Stimulated activated CD8-positive, alpha-beta memory T cell treated with anti-CD3 and anti-CD28 coated beads, Interleukin-15, amount 100 ng/mL, for 48 hours (primary cell): ENCODE data around the gene CSRNP2.
A peak's percentile ranks its signal among the peaks of the same experiment; 100 is the strongest.
"Not testable (repeated sequence)": the region's sequence is repeated elsewhere in the genome, so short reads cannot be mapped to it uniquely, and the experiment has no call there.

Source experiments
- DNase-seq, 2 donors: peaks; one replicate each; pipeline ENCODE4 v3.0.0-alpha.2; 2020; ENCODE audit warnings: low read depth in 2 of 2

Gene CSRNP2

DNA sequence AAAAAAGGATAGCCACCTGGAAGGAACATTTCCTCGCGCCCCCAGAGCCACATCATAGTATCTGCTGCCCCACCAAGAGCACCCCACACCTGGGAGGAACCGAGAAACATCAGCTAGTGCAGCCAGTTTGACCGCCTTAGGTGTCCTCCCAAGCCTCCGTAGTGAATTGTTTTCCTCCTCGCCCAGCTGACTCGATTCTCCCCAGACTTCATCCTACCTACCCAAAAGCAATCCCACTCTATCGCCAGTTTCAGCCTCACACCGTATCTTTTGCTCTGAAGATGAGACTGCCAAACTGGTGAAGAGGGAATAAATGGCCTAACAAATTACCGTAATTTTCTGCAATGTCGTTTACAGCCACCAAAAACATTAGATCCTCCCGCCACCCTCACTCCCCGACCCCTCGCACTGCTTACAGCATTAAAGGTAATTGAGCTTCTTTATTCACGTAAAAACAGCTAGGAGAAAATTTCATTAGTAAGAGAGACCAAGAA, 56.0 kb downstream of the CSRNP2 start:
- DNase-seq = no peak

GRCh38 chr12:51025836-51026638, 57.4 kb downstream of the CSRNP2 start, which contains the start of gene SLC11A2:
Gene SLC11A2 (minus strand): TSS chr12:51026384. CDS start chr12:51010728, 15,656 bp downstream.
- peak; percentile 93 to 94 for DNase-seq

- no peak for DNase-seq
Observed at GRCh38 chr12:51025338-51025835, 58.0 kb downstream of the CSRNP2 start.

DNA sequence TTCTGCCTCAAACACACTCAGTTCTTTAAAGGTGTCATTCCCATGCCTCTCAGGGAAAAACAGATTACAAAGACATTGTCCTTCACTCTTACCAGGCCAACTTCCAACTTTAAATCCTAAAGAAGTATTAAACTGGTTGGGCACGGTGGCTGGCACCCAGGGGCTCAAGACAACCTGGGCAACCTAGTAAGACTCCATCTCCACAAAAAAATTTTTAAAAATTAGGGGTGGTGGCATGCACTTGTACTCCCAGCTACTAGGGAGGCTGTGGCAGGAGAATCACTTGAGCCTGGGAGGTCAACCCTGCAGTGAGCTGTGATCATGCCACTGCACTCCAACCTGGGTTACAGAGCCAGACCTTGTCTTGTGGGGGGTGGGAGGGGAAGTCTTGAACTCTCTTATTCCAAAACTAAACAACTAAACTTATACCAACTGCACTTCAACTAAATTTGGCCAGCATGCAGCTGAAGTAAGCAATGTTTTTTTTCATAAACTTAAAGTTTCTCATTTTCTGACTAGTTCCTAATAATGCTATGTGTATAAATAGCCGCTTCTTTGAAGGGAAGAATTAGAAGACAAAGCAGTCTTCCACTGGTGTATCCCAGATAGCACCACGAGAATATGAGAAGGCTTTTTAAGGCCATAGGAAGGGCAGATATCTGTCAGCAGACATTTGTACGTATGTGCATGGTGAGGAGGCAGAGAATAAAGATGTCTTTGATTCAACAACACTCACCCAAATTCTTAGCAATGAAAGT, 59.6 kb downstream of the CSRNP2 start:
- no peak for DNase-seq

GRCh38 chr12:51021694-51022093, 61.7 kb downstream of the CSRNP2 start:
- no peak for DNase-seq

- no peak for DNase-seq
Observed at GRCh38 chr12:51020448-51021182, 62.8 kb downstream of the CSRNP2 start.

- no peak for DNase-seq
Observed at GRCh38 chr12:51019927-51020326, 63.5 kb downstream of the CSRNP2 start.

DNA sequence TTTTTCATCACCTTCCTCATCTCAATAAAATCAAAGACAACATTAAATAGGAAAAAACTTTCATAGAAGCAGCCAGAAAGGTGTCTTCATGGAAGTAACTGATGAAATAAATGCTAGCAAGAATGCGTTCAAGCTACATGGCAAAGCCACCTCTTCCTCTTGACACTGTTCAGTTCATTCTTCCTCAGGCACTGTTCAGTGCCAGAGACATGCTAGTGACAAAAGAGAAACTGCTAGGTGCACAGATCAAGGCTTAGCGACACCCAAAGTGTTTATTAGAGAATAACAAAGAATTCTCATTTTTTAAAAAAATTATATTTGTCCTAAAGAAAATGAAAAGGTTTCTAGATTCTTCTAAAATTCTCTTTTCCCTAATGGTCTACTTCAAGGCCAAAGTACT, 64.4 kb downstream of the CSRNP2 start:
- no peak for DNase-seq

DNA sequence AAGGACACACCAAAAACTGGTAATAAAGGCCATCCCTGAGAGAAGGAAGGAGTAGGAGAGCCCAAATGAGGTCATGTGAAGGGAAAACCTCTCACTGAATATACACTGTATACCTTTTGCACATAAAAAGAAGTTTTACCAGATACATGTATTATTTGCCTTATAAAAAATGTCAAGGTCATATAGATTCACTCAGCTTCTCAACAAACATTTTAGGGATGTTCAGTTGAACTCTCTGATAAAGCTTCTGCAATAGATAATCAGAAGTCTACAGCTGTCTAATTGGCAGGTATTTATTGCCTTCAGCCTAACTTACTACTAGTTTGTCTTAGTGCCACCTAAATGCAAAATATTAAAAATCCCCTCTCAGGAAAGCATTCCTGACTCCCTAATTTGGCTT, 65.9 kb downstream of the CSRNP2 start:
- no peak for DNase-seq

DNA sequence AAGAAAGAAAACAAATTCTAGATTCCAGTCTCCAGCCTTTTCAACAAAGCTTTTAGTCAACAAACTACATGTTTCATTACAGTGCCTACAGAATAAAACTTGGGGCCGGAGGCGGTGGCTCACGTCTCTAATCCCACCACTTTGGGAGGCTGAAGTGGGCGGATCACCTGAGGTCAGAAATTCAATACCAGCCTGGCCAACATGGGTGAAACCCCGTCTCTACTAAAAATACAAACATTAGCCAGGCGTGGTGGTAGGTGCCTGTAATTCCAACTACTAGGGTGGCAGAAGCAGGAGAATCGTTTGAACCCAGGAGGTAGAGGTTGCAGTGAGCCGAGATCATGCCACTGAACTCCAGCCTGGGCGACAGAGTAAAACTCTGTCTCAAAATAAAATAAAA, 68.9 kb downstream of the CSRNP2 start:
- not testable (repeated sequence) for DNase-seq

- DNase-seq = no peak
Observed at GRCh38 chr12:51013441-51013840, 70.0 kb downstream of the CSRNP2 start.

GRCh38 chr12:51012570-51013236, 70.7 kb downstream of the CSRNP2 start:
- DNase-seq = no peak

GRCh38 chr12:51011955-51012354, 71.4 kb downstream of the CSRNP2 start:
- no peak for DNase-seq
